Stimulated activated effector memory CD8-positive, alpha-beta T cell treated with anti-CD3 and anti-CD28 coated beads, Interleukin-12 subunit alpha, Interleukin-12 subunit beta, amount 100 ng/mL, for 72 hours (primary cell): ENCODE results near the gene GNG14.
"Not testable (repeated sequence)": the region's sequence is repeated elsewhere in the genome, so short reads cannot be mapped to it uniquely, and the experiment has no call there.

ENCODE experiments used
- ATAC-seq: fragments of 150-1000 bp; cut with Tn5 transposase; 2 replicates; pipeline ENCODE4 v1.10.0; 2021
- DNase-seq, 2 donors: peaks; one replicate each; pipeline ENCODE4 v3.0.0; 2021 to 2022; ENCODE audit warnings: low spot score in 2 of 2
- H3K27ac Mint-ChIP-seq: one replicate; pipeline ENCODE4 v1.8.0; 2022; ENCODE audit warnings: mild to moderate bottlenecking, mixed read lengths
- H3K36me3 Mint-ChIP-seq: one replicate; pipeline ENCODE4 v1.8.0; 2022; ENCODE audit warnings: mild to moderate bottlenecking, mixed read lengths
- H3K4me1 Mint-ChIP-seq: one replicate; pipeline ENCODE4 v1.8.0; 2022; ENCODE audit warnings: mixed read lengths
- H3K4me3 Mint-ChIP-seq: one replicate; pipeline ENCODE4 v1.8.0; 2022; ENCODE audit warnings: mild to moderate bottlenecking, mixed read lengths
- H3K9me3 Mint-ChIP-seq: one replicate; pipeline ENCODE4 v1.8.0; 2022; ENCODE audit warnings: mixed read lengths

Gene GNG14

GRCh38 chr19:12687496-12688196 lies at the start of gene GNG14:
TSS of gene GNG14 (plus strand) at chr19:12687998. CDS start at chr19:12688049, 51 bp downstream.
- DNase-seq, result no peak
- Mint-ChIP-seq H3K4me3 (no peak within 1 kb of the TSS), H3K9me3 (no peaks in the 10 kb centered on the region), H3K4me1 (no peaks in the 10 kb centered on the region), H3K36me3 (peaks cover 28% of the 10 kb centered on the region), H3K27ac (no peak within 1 kb of the TSS)
- ATAC-seq, result no peak

DNA sequence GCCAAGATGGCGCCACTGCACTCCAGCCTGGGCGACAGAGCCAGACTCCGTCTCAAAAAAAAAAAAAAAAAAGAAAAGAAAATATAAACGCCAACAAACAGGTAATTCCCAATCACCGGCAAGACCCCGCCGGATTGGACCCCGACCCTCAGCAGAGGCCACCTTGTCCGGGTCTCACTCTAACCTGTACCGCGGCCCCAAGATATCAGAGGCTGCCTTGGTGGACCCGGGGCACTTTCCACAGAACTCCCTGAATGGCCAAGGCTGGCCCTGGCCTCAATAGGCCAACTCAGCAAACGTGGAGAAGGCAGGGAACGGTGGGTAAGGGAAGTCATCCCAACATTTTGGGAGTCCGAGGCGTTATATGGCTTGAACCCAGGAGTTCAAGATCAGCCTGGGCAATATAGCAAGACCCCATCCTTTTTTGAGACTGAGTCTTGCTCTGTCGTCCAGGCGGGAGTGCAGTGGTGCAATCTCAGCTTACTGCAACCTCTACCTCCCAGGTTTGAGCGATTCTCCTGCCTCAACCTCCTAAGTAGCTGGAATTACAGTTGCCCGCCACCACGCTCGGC lies 49.1 kb upstream of the GNG14 start:
- DNase-seq, result no peak
- Mint-ChIP-seq H3K9me3 (no peaks in the 10 kb centered on the region), H3K36me3 (peaks cover 45% of the 10 kb centered on the region), H3K4me1 (peaks cover 17% of the 10 kb centered on the region), H3K27ac (no peak overlapping the region), H3K4me3 (no peak overlapping the region)
- ATAC-seq, result no peak

DNA sequence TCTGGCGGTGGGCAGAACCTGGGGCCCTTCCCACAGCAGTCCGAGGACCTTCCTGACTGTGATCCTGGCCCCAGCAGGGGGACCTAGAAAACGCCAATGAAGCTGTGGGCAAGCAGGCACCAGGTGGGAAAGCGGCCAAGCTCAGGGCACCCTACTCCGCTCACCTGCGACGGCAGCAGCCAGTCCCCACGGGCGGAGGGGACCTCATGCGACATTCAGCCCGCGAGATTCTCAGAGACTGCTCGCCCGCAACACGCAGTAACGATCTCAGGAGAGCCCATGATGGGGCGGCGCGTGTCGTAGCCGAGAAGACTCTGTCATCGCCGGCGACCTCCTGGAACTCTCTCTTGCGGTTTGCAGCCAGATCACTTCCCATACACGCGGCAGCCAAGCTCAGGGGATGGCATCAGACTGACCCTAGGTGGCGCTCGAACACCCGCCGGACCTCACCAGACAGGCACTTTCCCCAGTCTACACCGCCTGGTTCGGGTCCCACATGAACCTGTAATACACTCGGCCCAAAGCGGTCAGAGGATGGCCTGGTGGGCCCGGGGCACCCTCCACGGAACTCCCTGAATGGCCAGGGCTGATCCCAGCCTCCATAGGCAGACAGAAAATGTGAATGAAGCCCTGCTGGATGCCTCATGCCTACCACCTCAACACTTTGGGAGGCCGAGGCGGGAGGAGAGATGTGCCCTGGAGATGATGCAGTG lies 47.7 kb upstream of the GNG14 start:
- H3K4me1 Mint-ChIP-seq, result peaks cover 14% of the 10 kb centered on the region
- DNase-seq (peak; percentile 82 to 92), ATAC-seq (peak; percentile 97)
- H3K36me3 Mint-ChIP-seq, result peaks cover 43% of the 10 kb centered on the region
- H3K4me3 Mint-ChIP-seq, result peak overlapping the region; percentile 59
- H3K9me3 Mint-ChIP-seq, result no peaks in the 10 kb centered on the region
- H3K27ac Mint-ChIP-seq, result peak overlapping the region; percentile 75

GRCh38 chr19:12641456-12641855 lies 46.3 kb upstream of the GNG14 start:
- ATAC-seq (no peak), DNase-seq (no peak)
- Mint-ChIP-seq H3K27ac (no peak overlapping the region), H3K4me1 (peaks cover 10% of the 10 kb centered on the region), H3K4me3 (no peak overlapping the region), H3K36me3 (peaks cover 51% of the 10 kb centered on the region), H3K9me3 (no peaks in the 10 kb centered on the region)

DNA sequence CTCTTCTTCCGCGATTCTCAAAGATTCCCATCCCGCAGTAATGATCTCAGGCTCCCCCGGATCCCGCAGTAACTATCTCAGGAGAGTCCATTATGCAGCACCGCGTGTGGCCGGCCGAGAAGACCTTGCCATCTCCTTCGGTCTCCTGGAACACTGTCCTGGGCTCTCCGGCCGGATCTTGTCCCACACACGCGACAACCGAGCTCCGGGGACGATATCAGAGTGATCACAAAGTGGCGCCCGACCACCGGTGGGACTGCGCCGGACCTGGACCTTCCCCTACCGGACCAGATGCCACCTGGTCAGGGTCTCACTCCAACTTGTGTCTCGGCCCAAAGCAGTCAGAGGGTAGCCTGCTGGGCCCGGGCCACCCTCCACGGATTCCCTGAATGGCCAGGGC lies 45.3 kb upstream of the GNG14 start:
- DNase-seq (no peak), ATAC-seq (no peak)
- peaks cover 18% of the 10 kb centered on the region for H3K4me1 Mint-ChIP-seq
- no peak overlapping the region for H3K4me3 Mint-ChIP-seq
- no peaks in the 10 kb centered on the region for H3K9me3 Mint-ChIP-seq
- peaks cover 51% of the 10 kb centered on the region for H3K36me3 Mint-ChIP-seq
- no peak overlapping the region for H3K27ac Mint-ChIP-seq

DNA sequence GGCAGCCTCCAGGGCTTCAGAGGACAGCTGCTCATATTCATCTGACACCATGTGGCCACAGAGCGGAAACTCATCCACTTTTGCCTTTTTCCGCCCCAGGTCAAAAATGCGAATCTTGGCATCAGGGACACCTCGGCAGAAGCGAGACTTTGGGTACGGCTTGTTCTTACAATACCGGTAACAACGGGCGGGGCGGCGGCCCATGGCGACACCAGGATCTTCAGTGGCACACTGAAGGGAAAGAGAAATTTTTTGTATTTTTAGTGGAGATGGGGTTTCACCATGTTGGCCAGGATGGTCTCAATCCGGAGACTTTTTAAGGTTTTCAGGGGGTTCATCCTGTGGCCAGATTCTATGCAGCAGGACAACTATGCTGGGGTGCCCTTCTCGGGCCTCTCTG lies 44.1 kb upstream of the GNG14 start:
- not testable (repeated sequence) for ATAC-seq, H3K27ac Mint-ChIP-seq, H3K4me3 Mint-ChIP-seq, DNase-seq, H3K9me3 Mint-ChIP-seq
- Mint-ChIP-seq H3K36me3 (peaks cover 57% of the 10 kb centered on the region), H3K4me1 (peaks cover 20% of the 10 kb centered on the region)

DNA sequence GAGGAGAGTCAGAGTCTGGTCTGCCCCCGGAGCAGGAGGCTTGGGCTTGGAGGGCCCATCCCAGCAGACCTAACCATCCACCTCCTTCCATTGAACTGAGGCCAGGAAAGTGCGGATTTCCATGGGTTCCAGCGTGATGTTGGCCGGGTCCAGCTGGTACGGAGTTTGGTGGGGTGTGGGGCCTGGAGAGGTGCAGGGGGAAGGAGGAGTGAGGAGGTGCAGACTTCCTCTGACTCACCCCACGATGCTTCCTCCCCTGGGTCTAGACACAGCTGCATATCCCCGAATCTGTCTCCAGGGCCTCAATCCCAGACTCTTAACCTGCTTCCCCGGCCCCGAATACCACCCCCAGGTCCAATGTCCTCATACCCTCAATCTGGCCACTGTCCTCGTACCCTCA lies 41.2 kb upstream of the GNG14 start:
- Mint-ChIP-seq H3K27ac (peak overlapping the region; percentile 40), H3K4me3 (no peak overlapping the region), H3K9me3 (no peaks in the 10 kb centered on the region), H3K4me1 (peaks cover 9% of the 10 kb centered on the region), H3K36me3 (peaks cover 79% of the 10 kb centered on the region)
- ATAC-seq (no peak), DNase-seq (no peak)

DNA sequence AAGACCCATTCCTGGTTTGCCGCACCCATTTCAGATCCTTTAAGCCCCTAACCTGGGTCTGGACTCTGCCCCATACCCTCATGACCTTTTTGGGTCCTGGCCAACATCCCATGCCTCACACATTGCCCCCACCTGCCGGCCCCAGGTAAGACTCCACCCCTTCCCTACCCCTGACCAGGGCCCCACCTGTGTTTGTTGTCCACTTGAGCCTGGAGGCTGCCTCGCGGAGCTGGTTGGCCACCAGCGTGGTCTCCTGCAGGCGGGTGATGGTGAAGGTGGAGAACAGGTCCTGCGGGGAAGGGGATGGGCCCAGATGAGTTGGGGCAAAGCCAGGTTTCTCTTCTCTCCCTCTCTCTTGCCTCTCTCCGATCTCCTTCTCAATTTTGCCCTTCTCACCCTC lies 40.8 kb upstream of the GNG14 start:
- Mint-ChIP-seq H3K4me3 (no peak overlapping the region), H3K27ac (peak overlapping the region; percentile 40), H3K4me1 (peaks cover 9% of the 10 kb centered on the region), H3K9me3 (no peaks in the 10 kb centered on the region), H3K36me3 (peaks cover 84% of the 10 kb centered on the region)
- ATAC-seq, result no peak
- no peak for DNase-seq

DNA sequence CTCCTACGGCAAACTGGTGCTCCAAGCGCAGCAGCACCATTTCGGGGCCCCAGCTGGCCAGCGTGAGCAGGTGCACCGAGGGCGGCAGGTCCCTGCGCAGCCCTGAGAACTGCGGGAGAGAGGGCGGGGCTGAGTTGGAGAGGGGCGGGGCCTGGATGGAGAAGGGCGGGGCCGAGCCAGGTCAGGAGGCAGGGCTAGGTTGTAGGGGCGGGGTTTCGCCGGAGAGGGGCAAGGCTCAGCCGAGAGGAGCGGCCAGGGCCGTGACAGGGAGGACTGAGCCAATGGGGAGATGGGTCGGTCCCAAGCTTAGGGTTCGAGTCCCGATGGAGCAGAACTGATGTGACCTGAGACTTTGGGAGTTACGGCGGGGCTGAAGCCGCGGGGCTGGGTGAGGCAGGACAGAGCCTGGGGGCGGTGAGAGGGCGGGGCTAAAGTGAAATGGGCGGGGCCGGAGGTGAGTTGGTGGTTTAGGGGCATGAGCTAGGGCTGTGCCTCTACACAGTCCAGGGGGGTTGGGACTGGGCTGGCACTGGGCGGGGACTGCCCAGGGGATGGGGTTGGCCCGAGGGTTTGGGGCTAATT lies 40.2 kb upstream of the GNG14 start:
- peak in 1 of 2 donors; percentile 14 for DNase-seq
- H3K36me3 Mint-ChIP-seq, result peaks cover 88% of the 10 kb centered on the region
- H3K4me1 Mint-ChIP-seq, result peaks cover 9% of the 10 kb centered on the region
- peak; percentile 74 for ATAC-seq
- no peaks in the 10 kb centered on the region for H3K9me3 Mint-ChIP-seq
- H3K27ac Mint-ChIP-seq, result peak overlapping the region; percentile 40
- H3K4me3 Mint-ChIP-seq, result no peak overlapping the region

- H3K4me1 Mint-ChIP-seq, result peaks cover 9% of the 10 kb centered on the region
- no peaks in the 10 kb centered on the region for H3K9me3 Mint-ChIP-seq
- ATAC-seq (no peak), DNase-seq (no peak)
- peak overlapping the region; percentile 34 for H3K27ac Mint-ChIP-seq
- H3K36me3 Mint-ChIP-seq, result peaks cover 88% of the 10 kb centered on the region
- no peak overlapping the region for H3K4me3 Mint-ChIP-seq
Measured at GRCh38 chr19:12648088-12648487, 39.7 kb upstream of the GNG14 start.

GRCh38 chr19:12649941-12650340 lies 37.9 kb upstream of the GNG14 start:
- ATAC-seq (no peak), DNase-seq (no peak)
- Mint-ChIP-seq H3K36me3 (peaks cover 93% of the 10 kb centered on the region), H3K4me1 (peaks cover 9% of the 10 kb centered on the region), H3K9me3 (no peaks in the 10 kb centered on the region), H3K27ac (peak overlapping the region; percentile 48), H3K4me3 (no peak overlapping the region)

- no peak overlapping the region for H3K4me3 Mint-ChIP-seq
- DNase-seq (no peak), ATAC-seq (no peak)
- H3K9me3 Mint-ChIP-seq, result no peaks in the 10 kb centered on the region
- H3K27ac Mint-ChIP-seq, result no peak overlapping the region
- peaks cover 95% of the 10 kb centered on the region for H3K36me3 Mint-ChIP-seq
- H3K4me1 Mint-ChIP-seq, result peaks cover 14% of the 10 kb centered on the region
Measured at GRCh38 chr19:12652219-12652618, 35.6 kb upstream of the GNG14 start.

DNA sequence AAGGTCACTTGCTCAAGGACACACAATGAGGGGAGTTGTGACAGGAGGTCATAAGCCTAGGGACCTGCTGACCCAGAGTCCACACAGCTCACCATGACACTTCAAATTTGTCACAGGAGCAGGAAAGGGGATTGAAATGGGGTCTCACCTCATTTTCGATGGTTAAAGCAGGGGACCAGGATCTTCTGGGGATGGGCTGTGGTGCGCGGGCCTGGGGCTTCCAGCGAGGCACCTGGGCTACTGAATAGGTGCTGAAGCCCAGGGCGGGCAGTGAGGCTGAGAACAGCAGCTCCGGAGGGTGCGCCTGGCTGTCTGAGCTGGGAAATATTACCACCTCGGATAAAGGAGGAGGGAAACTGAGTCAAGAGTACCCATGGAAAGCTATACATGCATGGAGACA lies 32.3 kb upstream of the GNG14 start:
- peaks cover 100% of the 10 kb centered on the region for H3K36me3 Mint-ChIP-seq
- ATAC-seq (no peak), DNase-seq (no peak)
- no peaks in the 10 kb centered on the region for H3K9me3 Mint-ChIP-seq
- no peak overlapping the region for H3K4me3 Mint-ChIP-seq
- peak overlapping the region; percentile 9 for H3K27ac Mint-ChIP-seq
- peaks cover 9% of the 10 kb centered on the region for H3K4me1 Mint-ChIP-seq

DNA sequence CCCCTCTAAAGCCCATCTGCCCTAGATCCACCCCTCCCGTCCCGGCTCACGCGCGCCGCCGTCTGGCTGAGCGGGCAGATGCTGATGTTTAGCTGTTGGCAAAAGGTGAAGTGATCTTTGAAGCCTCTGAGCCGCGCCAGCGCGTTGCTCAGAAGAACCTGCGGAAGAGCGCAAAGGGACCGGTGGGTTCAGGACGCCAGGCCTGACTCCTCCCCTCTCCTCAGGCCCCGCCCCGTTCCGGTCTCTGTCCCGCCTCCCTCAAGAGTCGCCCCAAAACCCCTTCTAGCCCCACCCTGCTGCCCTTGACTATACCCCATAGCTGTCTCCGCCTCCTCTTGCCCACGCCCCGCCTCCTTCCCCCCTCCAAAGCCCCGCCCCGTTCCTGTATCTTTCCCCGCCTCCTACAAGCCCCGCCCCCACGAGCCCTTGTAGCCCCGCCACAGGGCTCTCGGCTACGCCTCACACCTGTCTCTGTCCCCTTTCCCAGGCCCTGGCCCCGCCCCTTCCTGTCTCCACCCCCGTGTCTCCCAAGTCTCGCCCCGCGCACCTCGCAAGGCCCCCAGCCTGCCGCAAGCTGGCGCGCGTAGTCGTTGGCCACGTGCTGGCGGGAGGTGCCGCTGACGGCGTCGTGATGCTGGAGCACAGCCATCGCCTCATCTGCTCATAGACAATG lies 30.8 kb upstream of the GNG14 start:
- H3K27ac Mint-ChIP-seq, result no peak overlapping the region
- H3K4me3 Mint-ChIP-seq, result no peak overlapping the region
- DNase-seq (no peak), ATAC-seq (peak; percentile 39)
- peaks cover 9% of the 10 kb centered on the region for H3K4me1 Mint-ChIP-seq
- H3K9me3 Mint-ChIP-seq, result no peaks in the 10 kb centered on the region
- peaks cover 100% of the 10 kb centered on the region for H3K36me3 Mint-ChIP-seq

DNA sequence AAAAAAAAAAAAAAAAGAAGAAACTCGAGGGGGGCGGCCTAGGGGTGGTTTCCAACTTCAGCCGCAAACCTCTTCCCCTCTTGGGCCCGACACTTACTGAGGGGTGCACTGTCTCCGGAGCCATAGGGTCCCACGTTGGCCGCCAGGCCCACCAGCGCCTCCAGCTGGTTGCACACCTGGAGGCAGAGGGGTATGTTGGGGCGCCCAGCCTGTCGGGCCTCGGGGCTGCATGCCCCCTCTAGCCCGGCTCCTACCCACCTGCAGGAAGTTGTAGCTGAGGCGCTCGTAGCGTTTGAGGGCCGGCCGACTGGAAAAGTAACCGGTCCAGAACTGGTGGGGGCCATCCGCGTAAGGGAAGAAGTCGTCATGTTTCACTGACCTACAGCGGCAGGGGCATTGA lies 29.8 kb upstream of the GNG14 start:
- Mint-ChIP-seq H3K9me3 (no peaks in the 10 kb centered on the region), H3K4me3 (no peak overlapping the region), H3K4me1 (peaks cover 9% of the 10 kb centered on the region), H3K27ac (no peak overlapping the region), H3K36me3 (peaks cover 100% of the 10 kb centered on the region)
- ATAC-seq, result no peak
- no peak for DNase-seq
